GM18507 (cell line): ENCODE data around the gene WDR89.
"Not testable (repeated sequence)": the region's sequence is repeated elsewhere in the genome, so short reads cannot be mapped to it uniquely, and the experiment has no call there.

Source experiments
- DNase-seq: peaks from one replicate; pipeline ENCODE4 v3.0.0; 2011; ENCODE audit warnings: low read depth; ENCODE audit not compliant: insufficient read length; ENCODE audit errors: extremely low spot score
- FAIRE-seq: peaks from 2 replicates; lab custom pipeline; 2011; peaks lifted over from hg19 to GRCh38; lab: Jason Lieb, UNC

WDR89 gene

GRCh38 chr14:63641473-63642228, at the start of gene WDR89:
TSS of gene WDR89 (minus strand) at chr14:63641871. CDS start at chr14:63599942, 41,929 bp downstream.
- peak; percentile 100 for FAIRE-seq
- DNase-seq, result peak; percentile 86

- FAIRE-seq, result no peak
- DNase-seq, result no peak
Measured at GRCh38 chr14:63689132-63689531, 47.5 kb upstream of the WDR89 start.

GRCh38 chr14:63686926-63687325, 45.3 kb upstream of the WDR89 start:
- FAIRE-seq, result peak; percentile 57

GRCh38 chr14:63685401-63685800, 43.7 kb upstream of the WDR89 start:
- DNase-seq (no peak), FAIRE-seq (no peak)

More at GRCh38 chr14:63686926-63687325, 45.3 kb upstream of the WDR89 start:
- no peak for DNase-seq

- no peak for FAIRE-seq
Measured at GRCh38 chr14:63682727-63683593, 41.3 kb upstream of the WDR89 start.

GRCh38 chr14:63678536-63678935, 36.9 kb upstream of the WDR89 start:
- FAIRE-seq (no peak), DNase-seq (no peak)

More at GRCh38 chr14:63682727-63683593, 41.3 kb upstream of the WDR89 start:
- no peak for DNase-seq

- DNase-seq (no peak), FAIRE-seq (no peak)
Measured at GRCh38 chr14:63677891-63678379, 36.3 kb upstream of the WDR89 start.

- FAIRE-seq (no peak), DNase-seq (no peak)
Measured at GRCh38 chr14:63676615-63677014, 34.9 kb upstream of the WDR89 start.

GRCh38 chr14:63673886-63674497, 32.3 kb upstream of the WDR89 start:
- FAIRE-seq (no peak), DNase-seq (no peak)

GRCh38 chr14:63673255-63673654, 31.6 kb upstream of the WDR89 start:
- no peak for FAIRE-seq
- DNase-seq, result no peak

- DNase-seq (no peak), FAIRE-seq (peak; percentile 96)
Measured at GRCh38 chr14:63672417-63673180, 30.9 kb upstream of the WDR89 start.

GRCh38 chr14:63671987-63672386, 30.3 kb upstream of the WDR89 start:
- DNase-seq, result no peak
- no peak for FAIRE-seq

GRCh38 chr14:63670692-63671091, 29.0 kb upstream of the WDR89 start:
- peak; percentile 93 for FAIRE-seq
- no peak for DNase-seq

- no peak for FAIRE-seq
Measured at GRCh38 chr14:63666335-63666734, 24.7 kb upstream of the WDR89 start.

GRCh38 chr14:63663428-63664341, 22.0 kb upstream of the WDR89 start:
- FAIRE-seq, result peak; percentile 29
- no peak for DNase-seq

More at GRCh38 chr14:63666335-63666734, 24.7 kb upstream of the WDR89 start:
- DNase-seq, result no peak

- no peak for FAIRE-seq
- DNase-seq, result no peak
Measured at GRCh38 chr14:63662776-63663175, 21.1 kb upstream of the WDR89 start.

GRCh38 chr14:63661881-63662280, 20.2 kb upstream of the WDR89 start:
- DNase-seq, FAIRE-seq: not testable (repeated sequence)

GRCh38 chr14:63659726-63660125, 18.1 kb upstream of the WDR89 start:
- DNase-seq (no peak), FAIRE-seq (no peak)
